ENCODE data around the gene COL20A1. TPM values are rescaled to one million over a fixed set of nuclear protein-coding genes. Genes with fewer than 3 reads are reported as not detected.

The COL20A1 gene
- total RNA-seq, 4 donors from 2014 or later: 0.32 TPM; not detected in 3

DNA sequence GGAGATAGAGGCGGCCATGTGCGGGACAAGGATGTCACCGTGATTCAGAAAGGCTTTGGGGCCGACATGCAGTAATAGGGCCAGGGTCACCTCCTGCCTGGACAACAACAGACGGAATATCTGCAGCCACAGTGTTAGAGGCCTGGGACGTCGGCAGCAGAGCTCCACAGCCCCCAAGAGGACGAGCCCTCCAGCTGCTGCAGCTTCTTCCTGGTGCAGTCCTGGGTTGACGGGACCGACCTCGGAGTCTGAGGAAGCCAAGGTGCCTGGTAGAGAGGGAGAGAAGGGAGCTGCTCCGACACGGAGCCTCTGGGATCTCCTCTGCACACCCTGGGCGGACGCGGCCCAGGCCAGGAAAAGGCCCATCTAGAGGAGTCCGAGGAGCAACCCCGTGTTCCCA is 91.3 kb downstream of the COL20A1 start:
- peaks cover 0 to 26% (median 18%) of the 10 kb centered on the region in 4 donors for H3K9me3 ChIP-seq
- DNase-seq (ENCODE audit: extremely low spot score): no peak
- peaks cover 0 to 10% (median 0%) of the 10 kb centered on the region in 4 donors for H3K4me1 ChIP-seq
- TF ChIP-seq POLR2A (IDR thresholded peaks at IDR 0.05; ENCODE audit: low read depth) (no peak), EP300 (IDR thresholded peaks at IDR 0.05) (no peak), POLR2AphosphoS5 (IDR thresholded peaks at IDR 0.05) (no peak)
- TF ChIP-seq, protein P1, sequence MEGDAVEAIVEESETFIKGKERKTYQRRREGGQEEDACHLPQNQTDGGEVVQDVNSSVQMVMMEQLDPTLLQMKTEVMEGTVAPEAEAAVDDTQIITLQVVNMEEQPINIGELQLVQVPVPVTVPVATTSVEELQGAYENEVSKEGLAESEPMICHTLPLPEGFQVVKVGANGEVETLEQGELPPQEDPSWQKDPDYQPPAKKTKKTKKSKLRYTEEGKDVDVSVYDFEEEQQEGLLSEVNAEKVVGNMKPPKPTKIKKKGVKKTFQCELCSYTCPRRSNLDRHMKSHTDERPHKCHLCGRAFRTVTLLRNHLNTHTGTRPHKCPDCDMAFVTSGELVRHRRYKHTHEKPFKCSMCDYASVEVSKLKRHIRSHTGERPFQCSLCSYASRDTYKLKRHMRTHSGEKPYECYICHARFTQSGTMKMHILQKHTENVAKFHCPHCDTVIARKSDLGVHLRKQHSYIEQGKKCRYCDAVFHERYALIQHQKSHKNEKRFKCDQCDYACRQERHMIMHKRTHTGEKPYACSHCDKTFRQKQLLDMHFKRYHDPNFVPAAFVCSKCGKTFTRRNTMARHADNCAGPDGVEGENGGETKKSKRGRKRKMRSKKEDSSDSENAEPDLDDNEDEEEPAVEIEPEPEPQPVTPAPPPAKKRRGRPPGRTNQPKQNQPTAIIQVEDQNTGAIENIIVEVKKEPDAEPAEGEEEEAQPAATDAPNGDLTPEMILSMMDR (IDR thresholded peaks at IDR 0.05): no peak
- no peak overlapping the region for H3K27ac ChIP-seq (replicated peaks in 1 of 4)
- no peaks in the 10 kb centered on the region for H3K36me3 ChIP-seq
- 76% methylated on average over 17 of the region's 18 CpGs for WGBS
- peaks cover 0 to 65% (median 0%) of the 10 kb centered on the region in 4 donors for H3K27me3 ChIP-seq
- intact Hi-C loops (cut with DNase I): loop anchor here (5.0 kb wide), 1 partner anchor 77 kb away; no protein-coding TSS in a partner anchor
- no peak overlapping the region for H3K4me3 ChIP-seq

Small RNAs within 50 kb of the gene (small RNA-seq; reads per million reads assigned to genes)
- gene MIR4326: 0 to 0.74 (median 0.25) reads per million in 3 donors
- gene RNU6-994P: 0 reads per million in 3 donors

Other genes starting within 250 kb of the COL20A1 start
- gene YTHDF1, start 77.1 kb upstream of the COL20A1 start, total RNA-seq: 10 to 100 TPM; 17.9 to 32.1 (median 29.7) TPM
- gene BIRC7, start 57.3 kb upstream of the COL20A1 start, total RNA-seq: not detected
- gene NKAIN4, start 38.7 kb upstream of the COL20A1 start, total RNA-seq: under 1 TPM in 2 of 4 donors, not detected in 2; 0.17 to 0.45 TPM
- 10 to 100 TPM; 35.8 to 50.9 (median 39.5) TPM for gene ARFGAP1, start 20.4 kb upstream of the COL20A1 start, total RNA-seq
- not detected for gene CHRNA4, start 68.2 kb downstream of the COL20A1 start, total RNA-seq
- 1 to 10 TPM in 1 of 4 donors, under 1 TPM in 2, not detected in 1; 0.11 to 1.6 (median 0.50) TPM for gene KCNQ2, start 179.5 kb downstream of the COL20A1 start, total RNA-seq
- gene EEF1A2, start 205.9 kb downstream of the COL20A1 start, total RNA-seq: 10 to 100 TPM in 1 of 4 donors, 1 to 10 TPM in 3; 1.7 to 17.8 (median 7.4) TPM
- gene PPDPF, start 227.6 kb downstream of the COL20A1 start, total RNA-seq: 100 to 1,000 TPM; 150 to 291 (median 270) TPM
- gene PTK6, start 244.2 kb downstream of the COL20A1 start, total RNA-seq: 1 to 10 TPM in 1 of 4 donors, under 1 TPM in 3; 0.06 to 1.2 (median 0.23) TPM

Data from esophagus muscularis mucosa (tissue), 4 donors.